Measurements from ENCODE around the gene FER.
"Not testable (repeated sequence)": the region's sequence is repeated elsewhere in the genome, so short reads cannot be mapped to it uniquely, and the experiment has no call there.

Gene FER

DNA sequence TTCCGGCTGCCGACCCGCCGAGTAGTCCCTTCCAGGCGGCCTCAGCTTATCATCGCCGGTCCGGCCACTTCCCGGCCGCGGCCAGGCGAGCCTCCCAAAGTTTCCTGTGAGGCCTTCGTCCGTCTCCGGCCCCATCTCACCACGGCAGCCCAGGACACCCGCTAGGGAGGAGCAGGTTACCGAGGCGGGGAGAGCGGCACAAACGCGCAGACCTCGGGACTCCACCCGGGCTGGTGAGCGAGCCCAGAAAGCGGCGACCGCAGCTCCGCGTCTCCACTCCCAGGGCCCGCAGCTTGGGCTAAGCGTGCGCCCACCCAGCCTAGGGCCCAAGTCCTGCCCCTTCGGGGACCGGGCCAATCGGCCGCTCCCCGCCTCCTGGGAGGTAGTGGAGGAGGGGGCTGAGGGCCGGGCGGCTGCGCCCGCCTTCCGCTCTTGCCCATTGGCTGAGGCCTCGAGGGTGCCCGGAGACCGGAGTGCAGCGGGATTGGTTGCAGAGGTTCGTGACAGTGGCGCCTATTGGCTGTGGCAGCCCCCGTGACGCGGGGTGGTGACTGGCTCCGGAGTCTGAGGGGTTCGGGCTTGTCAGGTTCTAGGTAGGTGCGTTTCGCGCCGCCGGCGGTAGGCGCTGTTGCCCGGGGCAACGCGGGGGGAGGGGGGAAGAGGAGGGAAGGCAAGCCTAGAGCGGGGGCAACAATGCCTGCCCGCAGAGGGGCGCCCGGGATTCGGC, 867 bp downstream of the FER start:
- H3K4me1 ChIP-seq (ENCODE audit: control insufficient read depth in 1 of 2, insufficient read depth in 2 of 2, low read length in 2 of 2), result no peaks in the 10 kb centered on the region
- no peaks in the 10 kb centered on the region for H3K9me3 ChIP-seq (ENCODE audit: control insufficient read depth in 1 of 2, low read length in 2 of 2)
- peaks cover 0 to 7% of the 10 kb centered on the region in 2 donors for H3K36me3 ChIP-seq (ENCODE audit: control insufficient read depth in 1 of 2, insufficient read depth in 2 of 2, low read length in 2 of 2)
- no peaks in the 10 kb centered on the region for H3K27me3 ChIP-seq (ENCODE audit: low read depth, low read length)
- H3K27ac ChIP-seq (ENCODE audit: low read length), result peak overlapping the region; percentile 100
- peak overlapping the region; percentile 89 to 96 for H3K4me3 ChIP-seq (ENCODE audit: low read depth in 1 of 2, low read length in 2 of 2)

DNA sequence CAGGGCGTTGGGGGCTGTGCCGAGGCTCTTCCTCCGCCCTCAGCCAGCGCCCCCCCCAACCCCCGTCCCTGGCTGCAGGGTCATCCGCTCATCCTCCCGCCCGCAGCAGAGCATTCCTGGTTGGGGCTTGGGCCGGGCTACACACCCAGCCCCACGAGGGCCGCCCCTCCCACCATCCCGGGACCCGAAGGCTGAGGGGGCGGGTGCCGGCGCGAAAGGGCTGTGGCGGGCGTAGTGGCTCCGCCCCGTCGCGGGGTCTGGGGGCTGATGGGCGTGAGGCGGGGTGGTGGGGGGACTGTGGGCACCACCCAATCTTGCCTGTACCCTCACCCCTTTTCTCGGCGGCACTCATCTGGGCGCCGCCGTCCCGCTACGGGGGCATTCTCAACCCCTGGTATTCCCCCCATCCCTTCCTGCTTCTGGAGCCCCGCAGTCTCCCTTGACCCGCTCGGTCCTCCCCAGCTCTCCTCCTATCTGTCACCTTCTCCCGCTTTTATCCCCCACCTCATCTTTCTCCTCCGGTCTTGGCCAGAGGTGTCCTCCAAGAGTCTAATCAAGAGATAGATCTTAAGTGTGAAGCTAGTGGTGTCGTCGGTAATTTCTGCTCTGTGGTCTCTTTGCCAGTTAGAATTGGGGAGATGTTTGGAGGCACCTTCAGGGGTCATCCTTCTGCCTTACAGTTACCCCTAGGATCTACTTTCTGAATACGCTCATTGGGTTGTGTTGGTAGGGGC, 1.6 kb downstream of the FER start:
- Histone ChIP-seq H3K4me1 (ENCODE audit: control insufficient read depth in 1 of 2, insufficient read depth in 2 of 2, low read length in 2 of 2) (no peaks in the 10 kb centered on the region), H3K27me3 (ENCODE audit: low read depth, low read length) (no peaks in the 10 kb centered on the region), H3K4me3 (ENCODE audit: low read depth in 1 of 2, low read length in 2 of 2) (peak overlapping the region; percentile 69 to 89), H3K9me3 (ENCODE audit: control insufficient read depth in 1 of 2, low read length in 2 of 2) (no peaks in the 10 kb centered on the region), H3K36me3 (ENCODE audit: control insufficient read depth in 1 of 2, insufficient read depth in 2 of 2, low read length in 2 of 2) (peaks cover 0 to 7% of the 10 kb centered on the region in 2 donors), H3K27ac (ENCODE audit: low read length) (peak overlapping the region; percentile 7)

DNA sequence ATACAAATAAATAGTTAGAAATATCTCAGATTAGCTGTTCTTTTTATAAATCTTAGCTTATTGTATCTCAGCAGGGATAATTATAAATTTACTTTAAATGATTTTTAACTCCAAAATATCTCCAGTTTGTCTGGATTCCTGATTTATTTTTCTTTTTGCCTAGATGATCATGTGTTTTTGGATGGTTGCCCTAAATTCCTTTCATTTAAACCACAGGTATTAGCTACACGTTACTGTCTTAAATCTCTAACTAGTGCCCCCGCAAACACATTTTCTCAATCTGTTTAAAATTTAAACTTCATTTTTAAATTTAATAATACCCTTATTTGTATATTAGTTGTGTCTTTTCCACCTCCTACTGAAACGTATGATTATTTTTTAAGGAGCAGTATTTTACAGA, 5.6 kb downstream of the FER start:
- H3K27me3 ChIP-seq (ENCODE audit: low read depth, low read length), result no peaks in the 10 kb centered on the region
- no peak overlapping the region for H3K27ac ChIP-seq (ENCODE audit: low read length)
- H3K4me1 ChIP-seq (ENCODE audit: control insufficient read depth in 1 of 2, insufficient read depth in 2 of 2, low read length in 2 of 2), result peaks cover 0 to under 1% of the 10 kb centered on the region in 2 donors
- H3K9me3 ChIP-seq (ENCODE audit: control insufficient read depth in 1 of 2, low read length in 2 of 2), result no peaks in the 10 kb centered on the region
- H3K36me3 ChIP-seq (ENCODE audit: control insufficient read depth in 1 of 2, insufficient read depth in 2 of 2, low read length in 2 of 2), result peaks cover 0 to under 1% of the 10 kb centered on the region in 2 donors
- no peak overlapping the region for H3K4me3 ChIP-seq (ENCODE audit: low read depth in 1 of 2, low read length in 2 of 2)

- Histone ChIP-seq H3K9me3 (ENCODE audit: control insufficient read depth in 1 of 2, low read length in 2 of 2) (no peaks in the 10 kb centered on the region), H3K27ac (ENCODE audit: low read length) (no peak overlapping the region), H3K4me1 (ENCODE audit: control insufficient read depth in 1 of 2, insufficient read depth in 2 of 2, low read length in 2 of 2) (peaks cover 0 to 6% of the 10 kb centered on the region in 2 donors), H3K4me3 (ENCODE audit: low read depth in 1 of 2, low read length in 2 of 2) (no peak overlapping the region), H3K27me3 (ENCODE audit: low read depth, low read length) (no peaks in the 10 kb centered on the region), H3K36me3 (ENCODE audit: control insufficient read depth in 1 of 2, insufficient read depth in 2 of 2, low read length in 2 of 2) (no peaks in the 10 kb centered on the region)
Observed at GRCh38 chr5:108753877-108754276, 6.2 kb downstream of the FER start.

- Histone ChIP-seq H3K27ac (ENCODE audit: low read length) (no peak overlapping the region), H3K4me1 (ENCODE audit: control insufficient read depth in 1 of 2, insufficient read depth in 2 of 2, low read length in 2 of 2) (peaks cover 0 to 14% of the 10 kb centered on the region in 2 donors), H3K36me3 (ENCODE audit: control insufficient read depth in 1 of 2, insufficient read depth in 2 of 2, low read length in 2 of 2) (no peaks in the 10 kb centered on the region)
Observed at GRCh38 chr5:108760512-108760911, 12.8 kb downstream of the FER start.

DNA sequence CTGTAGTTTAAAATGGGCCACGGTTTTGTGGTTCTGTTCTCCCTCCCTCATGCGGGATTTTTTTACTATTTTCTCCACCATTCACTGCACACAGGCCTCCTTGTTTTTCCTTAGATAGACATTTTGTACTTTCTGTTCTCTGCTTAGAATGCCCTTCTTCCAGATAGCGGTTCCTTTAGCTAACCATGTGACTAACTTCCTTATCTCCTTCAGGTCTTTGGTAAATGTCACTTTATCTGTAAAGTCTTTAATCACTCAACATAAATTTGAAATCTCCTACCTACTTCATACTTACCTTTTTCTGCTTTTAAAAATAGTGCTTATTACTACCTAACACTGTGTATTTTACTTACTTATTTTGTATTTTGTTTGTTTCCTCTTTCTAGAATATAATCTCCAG, 15.0 kb downstream of the FER start:
- Histone ChIP-seq H3K36me3 (ENCODE audit: control insufficient read depth in 1 of 2, insufficient read depth in 2 of 2, low read length in 2 of 2) (no peaks in the 10 kb centered on the region), H3K27ac (ENCODE audit: low read length) (no peak overlapping the region)

More at GRCh38 chr5:108760512-108760911, 12.8 kb downstream of the FER start:
- no peak overlapping the region for H3K4me3 ChIP-seq (ENCODE audit: low read depth in 1 of 2, low read length in 2 of 2)
- peaks cover 3 to 7% of the 10 kb centered on the region in 2 donors for H3K9me3 ChIP-seq (ENCODE audit: control insufficient read depth in 1 of 2, low read length in 2 of 2)
- no peaks in the 10 kb centered on the region for H3K27me3 ChIP-seq (ENCODE audit: low read depth, low read length)

GRCh38 chr5:108763222-108763916, 15.7 kb downstream of the FER start:
- peaks cover 0 to 13% of the 10 kb centered on the region in 2 donors for H3K4me1 ChIP-seq (ENCODE audit: control insufficient read depth in 1 of 2, insufficient read depth in 2 of 2, low read length in 2 of 2)

More for the DNA sequence above, 15.0 kb downstream of the FER start:
- H3K9me3 ChIP-seq (ENCODE audit: control insufficient read depth in 1 of 2, low read length in 2 of 2), result peaks cover 3 to 7% of the 10 kb centered on the region in 2 donors
- peaks cover 0 to 14% of the 10 kb centered on the region in 2 donors for H3K4me1 ChIP-seq (ENCODE audit: control insufficient read depth in 1 of 2, insufficient read depth in 2 of 2, low read length in 2 of 2)
- no peaks in the 10 kb centered on the region for H3K27me3 ChIP-seq (ENCODE audit: low read depth, low read length)
- H3K4me3 ChIP-seq (ENCODE audit: low read depth in 1 of 2, low read length in 2 of 2), result no peak overlapping the region

GRCh38 chr5:108765647-108766046, 17.9 kb downstream of the FER start:
- Histone ChIP-seq H3K4me3 (ENCODE audit: low read depth in 1 of 2, low read length in 2 of 2) (no peak overlapping the region), H3K27me3 (ENCODE audit: low read depth, low read length) (no peaks in the 10 kb centered on the region), H3K9me3 (ENCODE audit: control insufficient read depth in 1 of 2, low read length in 2 of 2) (no peaks in the 10 kb centered on the region), H3K27ac (ENCODE audit: low read length) (no peak overlapping the region), H3K4me1 (ENCODE audit: control insufficient read depth in 1 of 2, insufficient read depth in 2 of 2, low read length in 2 of 2) (peaks cover 0 to 12% of the 10 kb centered on the region in 2 donors), H3K36me3 (ENCODE audit: control insufficient read depth in 1 of 2, insufficient read depth in 2 of 2, low read length in 2 of 2) (no peaks in the 10 kb centered on the region)

More at GRCh38 chr5:108763222-108763916, 15.7 kb downstream of the FER start:
- Histone ChIP-seq H3K4me3 (ENCODE audit: low read depth in 1 of 2, low read length in 2 of 2) (no peak overlapping the region), H3K9me3 (ENCODE audit: control insufficient read depth in 1 of 2, low read length in 2 of 2) (peaks cover 3 to 7% of the 10 kb centered on the region in 2 donors), H3K36me3 (ENCODE audit: control insufficient read depth in 1 of 2, insufficient read depth in 2 of 2, low read length in 2 of 2) (no peaks in the 10 kb centered on the region), H3K27me3 (ENCODE audit: low read depth, low read length) (no peaks in the 10 kb centered on the region), H3K27ac (ENCODE audit: low read length) (no peak overlapping the region)

GRCh38 chr5:108766916-108767315, 19.2 kb downstream of the FER start:
- H3K4me1 ChIP-seq (ENCODE audit: control insufficient read depth in 1 of 2, insufficient read depth in 2 of 2, low read length in 2 of 2), result peaks cover 0 to 12% of the 10 kb centered on the region in 2 donors
- not testable (repeated sequence) for H3K9me3 ChIP-seq (ENCODE audit: control insufficient read depth in 1 of 2, low read length in 2 of 2); H3K4me3 ChIP-seq (ENCODE audit: low read depth in 1 of 2, low read length in 2 of 2); H3K27ac ChIP-seq (ENCODE audit: low read length); H3K36me3 ChIP-seq (ENCODE audit: control insufficient read depth in 1 of 2, insufficient read depth in 2 of 2, low read length in 2 of 2); H3K27me3 ChIP-seq (ENCODE audit: low read depth, low read length)

- no peak overlapping the region for H3K4me3 ChIP-seq (ENCODE audit: low read depth in 1 of 2, low read length in 2 of 2)
- no peaks in the 10 kb centered on the region for H3K36me3 ChIP-seq (ENCODE audit: control insufficient read depth in 1 of 2, insufficient read depth in 2 of 2, low read length in 2 of 2)
- H3K27me3 ChIP-seq (ENCODE audit: low read depth, low read length), result no peaks in the 10 kb centered on the region
- no peak overlapping the region for H3K27ac ChIP-seq (ENCODE audit: low read length)
- H3K4me1 ChIP-seq (ENCODE audit: control insufficient read depth in 1 of 2, insufficient read depth in 2 of 2, low read length in 2 of 2), result peaks cover 0 to 5% of the 10 kb centered on the region in 2 donors
- no peaks in the 10 kb centered on the region for H3K9me3 ChIP-seq (ENCODE audit: control insufficient read depth in 1 of 2, low read length in 2 of 2)
Observed at GRCh38 chr5:108769352-108769751, 21.7 kb downstream of the FER start.

GRCh38 chr5:108772626-108773025, 24.9 kb downstream of the FER start:
- H3K4me3 ChIP-seq (ENCODE audit: low read depth in 1 of 2, low read length in 2 of 2), result no peak overlapping the region
- H3K27me3 ChIP-seq (ENCODE audit: low read depth, low read length), result no peaks in the 10 kb centered on the region
- no peaks in the 10 kb centered on the region for H3K9me3 ChIP-seq (ENCODE audit: control insufficient read depth in 1 of 2, low read length in 2 of 2)
- H3K4me1 ChIP-seq (ENCODE audit: control insufficient read depth in 1 of 2, insufficient read depth in 2 of 2, low read length in 2 of 2), result peaks cover 0 to 5% of the 10 kb centered on the region in 2 donors
- H3K36me3 ChIP-seq (ENCODE audit: control insufficient read depth in 1 of 2, insufficient read depth in 2 of 2, low read length in 2 of 2), result no peaks in the 10 kb centered on the region
- H3K27ac ChIP-seq (ENCODE audit: low read length), result no peak overlapping the region
